DMS53 treated with DMSO at 0.1 percent for 48 hours (cell line): ENCODE results near the gene YPEL4.

Source experiments
- DNase-seq: peaks from one replicate; lab custom pipeline; 2025; ENCODE audit not compliant: unreplicated experiment; lab: John Stamatoyannopoulos, UW

The YPEL4 gene

DNA sequence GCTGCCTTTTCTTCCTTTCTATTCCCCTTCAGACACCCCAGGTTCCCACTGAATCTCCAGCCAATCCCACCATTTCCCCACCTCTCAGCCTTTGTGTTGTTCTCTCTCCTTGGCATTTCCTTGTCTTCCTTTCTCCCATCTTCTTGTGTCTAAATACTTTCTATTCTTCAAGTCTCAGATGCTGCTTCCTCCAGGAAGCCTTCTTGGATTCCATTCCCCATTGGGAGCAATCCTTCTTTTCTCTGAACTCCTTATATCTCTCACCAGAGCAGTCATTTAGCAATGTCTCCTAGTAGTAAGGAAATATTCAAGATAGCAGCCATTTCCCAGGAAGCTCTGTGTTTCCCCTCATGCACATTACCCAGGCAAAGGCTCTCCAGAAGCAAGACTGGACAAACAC, 15.4 kb downstream of the YPEL4 start:
- DNase-seq: no peak

DNA sequence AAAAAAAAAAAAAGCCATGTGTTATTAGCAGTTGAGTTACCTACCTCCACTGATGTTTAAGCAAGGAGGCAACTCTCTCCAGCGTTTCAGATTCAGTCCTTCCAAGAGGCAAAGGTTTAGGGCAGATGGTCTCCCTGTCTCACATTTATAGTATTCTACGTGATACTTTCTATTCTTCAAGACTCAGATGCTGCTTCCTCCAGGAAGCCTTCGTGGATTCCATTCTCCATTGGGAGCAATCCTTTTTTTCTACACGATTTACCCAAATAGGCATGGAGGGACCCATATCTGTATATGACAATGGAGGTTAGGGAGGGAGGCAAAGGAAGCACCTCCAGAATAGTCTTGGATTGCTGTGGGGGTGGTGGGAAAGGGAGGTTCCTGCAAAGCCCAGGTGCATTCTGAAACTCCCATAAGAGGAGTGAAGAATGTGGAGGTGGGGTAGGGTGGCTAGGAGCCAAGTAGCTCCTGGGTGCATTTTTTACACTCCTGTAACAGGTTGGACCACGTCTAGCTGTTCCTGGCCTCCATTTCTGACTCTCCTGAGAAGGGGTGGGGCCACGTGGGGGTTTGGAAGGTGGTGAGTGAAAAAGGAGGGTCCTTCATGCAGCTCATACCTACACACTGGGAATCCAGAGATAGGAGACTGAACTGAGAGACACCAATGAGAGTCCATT, 16.2 kb downstream of the YPEL4 start:
- no peak for DNase-seq

DNA sequence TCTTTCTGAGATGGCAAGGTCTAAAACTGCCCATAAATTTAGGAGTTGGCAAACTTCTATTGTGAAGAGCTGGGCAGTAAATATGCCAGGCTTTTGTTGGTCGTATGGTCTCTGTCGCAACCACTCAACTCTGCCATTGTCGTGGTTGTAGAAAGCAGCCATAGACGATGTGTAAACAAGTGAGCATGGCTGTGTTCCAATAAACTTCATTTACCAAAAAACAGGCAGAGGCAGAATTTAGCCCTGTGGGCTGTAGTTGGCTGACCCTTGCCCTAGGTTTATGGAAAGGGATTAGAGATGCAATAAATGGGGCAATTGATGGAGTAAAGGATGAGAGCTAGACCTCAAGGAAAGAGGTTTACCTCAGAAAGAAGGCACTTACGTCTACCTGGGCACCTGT, 17.6 kb downstream of the YPEL4 start:
- no peak for DNase-seq

GRCh38 chr11:57630171-57630570, 19.5 kb downstream of the YPEL4 start:
- no peak for DNase-seq

DNA sequence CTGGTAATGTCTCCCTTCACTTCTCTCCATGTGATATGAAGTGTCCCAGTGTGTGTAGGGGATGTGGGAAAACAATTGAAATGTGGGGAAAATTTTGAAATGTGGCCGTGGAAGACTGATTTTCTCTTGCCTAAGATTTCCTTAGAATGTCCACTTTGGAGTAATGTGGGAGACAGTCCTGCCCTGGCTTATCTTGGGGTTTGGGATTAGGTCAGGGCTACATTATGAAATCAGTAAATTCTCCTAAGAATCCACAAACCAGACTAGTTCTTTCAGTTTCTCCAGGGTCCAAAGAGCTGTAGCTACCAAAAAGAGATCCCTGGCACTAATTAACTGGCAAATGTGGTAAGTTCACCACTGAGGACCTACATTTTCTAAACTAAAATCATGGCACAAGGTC, 22.8 kb downstream of the YPEL4 start:
- DNase-seq: no peak

DNA sequence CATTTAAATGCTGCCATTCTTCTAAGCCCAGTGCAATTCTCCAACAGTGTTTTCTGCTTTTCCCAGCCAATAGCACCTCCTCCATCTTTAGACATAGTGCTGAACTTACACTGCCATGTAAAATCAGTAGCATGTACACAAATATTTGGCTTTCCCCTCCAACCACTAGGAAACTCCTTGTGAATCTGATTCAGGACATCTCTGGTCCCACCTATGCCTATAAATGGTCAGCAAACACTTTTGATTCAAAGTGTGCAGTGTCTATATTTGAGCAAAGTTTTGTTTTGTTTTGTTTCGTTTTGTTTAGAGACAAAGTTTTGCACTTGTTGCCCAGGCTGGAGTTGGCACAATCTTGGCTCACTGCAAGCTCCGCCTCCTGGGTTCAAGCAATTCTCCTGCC, 24.8 kb downstream of the YPEL4 start:
- no peak for DNase-seq

- no peak for DNase-seq
Observed at GRCh38 chr11:57622263-57622662, 27.4 kb downstream of the YPEL4 start.

GRCh38 chr11:57620467-57620866, 29.2 kb downstream of the YPEL4 start:
- DNase-seq: no peak

- no peak for DNase-seq
Observed at GRCh38 chr11:57619331-57619730, 30.4 kb downstream of the YPEL4 start.

DNA sequence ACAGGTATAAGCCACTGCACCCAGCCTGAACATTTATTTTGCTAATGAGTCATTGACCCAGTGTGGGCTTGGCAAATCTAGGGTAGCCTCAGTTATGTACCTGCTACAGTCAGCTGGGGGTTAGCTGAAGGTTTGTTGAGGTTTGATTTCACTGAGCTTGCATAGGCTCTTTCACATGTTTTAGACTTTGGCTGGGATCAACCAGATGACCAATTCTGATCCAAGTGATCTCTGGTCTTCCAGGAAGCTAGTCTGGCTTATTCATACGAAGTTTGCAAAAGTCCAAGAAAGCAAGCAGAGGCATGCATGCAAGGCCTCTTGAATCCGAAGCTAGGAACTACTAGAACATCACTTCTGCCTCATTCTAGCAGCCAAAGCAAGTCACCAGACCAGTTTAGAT, 31.3 kb downstream of the YPEL4 start:
- DNase-seq: no peak

- DNase-seq: no peak
Observed at GRCh38 chr11:57616595-57616994, 33.1 kb downstream of the YPEL4 start.

DNA sequence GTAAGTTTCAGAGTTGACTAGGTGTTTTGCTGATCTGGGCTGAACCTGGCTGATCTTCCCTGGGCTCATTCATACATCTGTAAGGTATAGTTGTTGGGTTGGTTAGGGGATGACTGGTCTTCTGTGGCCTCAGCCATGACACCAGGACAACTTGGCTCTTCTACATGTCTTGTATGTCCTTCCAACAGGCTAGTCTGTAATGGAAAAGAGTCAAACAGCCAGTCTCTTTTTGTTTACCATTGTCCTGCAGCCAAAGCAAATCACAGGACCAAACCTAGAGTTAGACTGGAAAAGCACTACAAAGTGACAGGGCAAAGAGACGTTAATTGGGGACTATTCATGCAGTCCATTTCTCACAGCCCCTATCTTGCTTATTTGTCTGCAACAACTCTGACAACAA, 34.4 kb downstream of the YPEL4 start:
- no peak for DNase-seq

- DNase-seq: no peak
Observed at GRCh38 chr11:57614234-57614772, 35.4 kb downstream of the YPEL4 start.

- no peak for DNase-seq
Observed at GRCh38 chr11:57610170-57610569, 39.5 kb downstream of the YPEL4 start.

GRCh38 chr11:57605028-57605420, 44.7 kb downstream of the YPEL4 start:
- DNase-seq: no peak

DNA sequence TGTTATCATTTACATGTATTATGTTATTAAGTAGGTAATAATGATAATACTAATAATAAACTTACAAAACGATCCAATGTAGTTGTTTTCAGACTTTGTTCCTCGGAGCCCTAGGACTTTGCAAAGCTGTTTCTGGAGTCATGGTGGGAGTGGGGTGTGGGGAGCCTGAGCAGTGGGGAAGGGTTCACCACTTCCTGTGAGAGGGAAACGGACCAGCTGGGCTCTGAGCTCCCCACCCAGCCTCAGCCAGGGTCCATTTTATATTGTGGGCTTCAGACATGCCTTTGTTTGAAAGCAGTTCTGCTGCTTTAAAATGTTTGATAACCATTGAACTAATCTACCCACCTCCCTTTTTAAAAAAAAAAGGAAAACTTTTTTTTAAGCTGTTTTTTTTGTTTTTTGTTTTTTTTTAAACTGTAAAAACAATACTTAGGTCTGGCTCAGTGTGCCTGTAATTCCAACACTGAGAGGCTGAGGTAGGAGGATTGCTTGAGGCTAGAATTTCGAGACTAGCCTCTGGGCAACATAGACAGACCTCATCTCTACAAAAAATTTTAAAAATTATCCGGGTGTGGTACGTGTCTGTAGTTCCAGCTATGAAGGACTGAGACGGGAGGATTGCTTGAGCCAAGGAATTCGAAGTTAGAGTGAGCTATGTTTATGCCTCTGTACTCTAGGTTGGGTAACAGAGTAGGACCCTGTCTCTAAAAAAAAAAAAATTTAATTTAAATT, 45.2 kb downstream of the YPEL4 start:
- DNase-seq: no peak

DNA sequence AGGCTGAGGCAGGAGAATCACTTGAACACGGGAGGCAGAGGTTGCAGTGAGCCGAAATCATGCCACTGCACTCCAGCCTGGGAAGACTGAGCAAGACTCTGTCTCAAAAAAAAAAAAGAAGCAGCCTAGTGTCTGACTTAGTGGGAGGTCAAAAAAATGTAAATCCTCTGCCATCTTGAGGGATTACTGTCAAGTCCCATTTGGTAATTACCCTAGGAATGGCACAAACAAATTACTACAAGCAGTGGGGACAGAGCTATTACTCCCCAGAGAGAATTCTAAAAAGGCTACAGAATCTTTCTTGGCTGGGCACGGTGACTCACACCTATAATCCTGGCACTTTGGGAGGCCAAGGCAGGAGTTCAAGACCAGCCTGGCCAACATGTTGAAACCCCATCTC, 48.4 kb downstream of the YPEL4 start:
- no peak for DNase-seq

DNA sequence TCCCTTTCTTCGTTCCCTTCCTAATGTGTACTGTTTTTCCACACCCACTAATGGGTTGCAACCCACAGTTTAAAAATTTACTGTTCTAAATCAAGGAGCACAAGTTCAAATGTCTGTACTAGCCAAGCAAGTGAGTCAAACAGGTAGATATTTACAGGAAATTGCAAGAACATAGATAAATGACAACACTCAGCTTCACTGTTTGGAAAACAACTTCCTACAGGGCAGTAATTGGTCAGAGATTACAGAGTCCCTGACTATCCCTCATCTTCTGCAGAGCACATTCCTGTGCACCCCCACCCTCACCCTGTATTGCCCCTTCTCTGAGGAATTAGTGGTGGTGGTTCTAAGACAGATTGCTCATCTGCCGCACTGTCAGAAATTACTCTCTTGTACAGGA, 50.3 kb downstream of the YPEL4 start:
- DNase-seq: no peak

DNA sequence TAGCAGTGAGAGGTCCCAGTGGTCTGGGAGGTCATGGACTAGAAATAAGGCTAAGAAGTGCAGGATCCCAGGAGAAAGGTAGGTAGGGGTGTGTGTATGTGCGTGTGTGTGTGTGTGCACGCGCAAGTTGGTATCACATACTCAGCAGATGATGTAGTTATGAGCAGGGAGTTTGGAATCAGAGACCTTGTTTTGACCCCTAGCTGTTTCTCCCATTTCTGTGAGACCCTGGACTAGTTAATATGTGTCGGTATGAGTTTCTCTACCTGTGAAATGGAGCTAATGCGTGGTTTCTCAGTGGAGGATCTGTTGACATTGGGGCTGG, 50.9 kb downstream of the YPEL4 start:
- DNase-seq: no peak

- DNase-seq: no peak
Observed at GRCh38 chr11:57597916-57598830, 51.5 kb downstream of the YPEL4 start.

DNA sequence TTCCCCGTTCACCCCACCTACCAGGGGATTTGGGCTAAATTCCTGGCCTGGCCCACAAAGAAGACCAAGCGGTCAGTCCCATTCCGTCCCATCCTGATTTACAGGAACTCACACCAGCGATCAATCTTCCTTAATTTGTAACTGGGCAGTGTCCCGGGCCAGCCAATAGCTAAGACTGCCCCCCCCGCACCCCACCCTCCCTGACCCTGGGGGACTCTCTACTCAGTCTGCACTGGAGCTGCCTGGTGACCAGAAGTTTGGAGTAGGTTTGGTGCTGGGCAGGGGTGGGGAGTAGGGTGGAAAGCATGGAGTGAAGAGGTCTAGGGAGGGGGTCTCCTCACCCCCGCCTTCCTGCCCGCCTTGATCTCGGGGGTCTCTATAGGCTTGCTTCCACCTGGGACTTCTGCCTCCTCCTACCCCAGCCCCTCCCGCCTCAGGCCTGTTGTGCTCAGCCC, 52.2 kb downstream of the YPEL4 start, which contains the start of gene SERPING1:
Gene SERPING1, plus strand, starts transcription at position 225 of the 455 bp plus-strand sequence. CDS start 586 bp downstream, outside the sequence.
- no peak for DNase-seq
